SH-SY5Y (cell line): ENCODE results near the gene SMIM29.

Source experiments
- GATA2 ChIP-seq: IDR thresholded peaks from 2 replicates; pipeline ENCODE4 v1.6.1; 2011; ENCODE audit warnings: mild to moderate bottlenecking, low read depth, low read length
- GATA3 ChIP-seq: IDR thresholded peaks from 2 replicates; pipeline ENCODE4 v1.6.1; 2011; ENCODE audit warnings: low read depth, mild to moderate bottlenecking, low read length, moderate library complexity

DNA sequence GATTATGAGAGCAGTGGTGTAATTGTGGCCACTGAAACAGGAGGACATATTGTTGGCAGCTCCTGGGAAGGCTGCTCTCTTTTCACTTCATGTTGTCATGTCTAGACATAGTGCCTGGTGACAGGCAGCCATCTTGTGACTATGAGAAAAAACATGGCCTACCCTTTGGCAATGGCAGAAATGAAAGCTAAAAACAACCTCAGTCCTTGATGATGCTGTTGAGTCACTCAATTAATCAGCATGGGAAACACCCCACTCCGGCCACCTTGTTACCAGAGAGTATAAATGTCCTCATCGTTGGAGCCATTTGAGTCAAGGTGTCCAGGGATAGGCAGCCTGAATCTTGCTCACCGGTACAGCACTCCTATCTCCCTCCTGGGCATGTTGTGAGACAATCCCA, 43.3 kb downstream of the SMIM29 start:
- TF ChIP-seq GATA2 (no peak), GATA3 (no peak)
